HG02870 (cell line): ENCODE results near the gene ELL.
"Not testable (repeated sequence)": the region's sequence is repeated elsewhere in the genome, so short reads cannot be mapped to it uniquely, and the experiment has no call there.

ENCODE experiments used
- ATAC-seq: cut with Tn5 transposase; IDR thresholded peaks from one replicate; pipeline ENCODE4 v1.9.1; 2021; ENCODE audit warnings: mild to moderate bottlenecking, moderate library complexity; ENCODE audit not compliant: unreplicated experiment

The ELL gene

GRCh38 chr19:18405754-18406153, 116.1 kb downstream of the ELL start:
- ATAC-seq = not testable (repeated sequence)

GRCh38 chr19:18402455-18403248, 119.2 kb downstream of the ELL start:
- ATAC-seq = not testable (repeated sequence)

GRCh38 chr19:18401580-18402112, 120.2 kb downstream of the ELL start:
- ATAC-seq = no peak

- no peak for ATAC-seq
Observed at GRCh38 chr19:18399008-18399407, 122.9 kb downstream of the ELL start.

GRCh38 chr19:18397242-18398202, 124.3 kb downstream of the ELL start, which contains the start of gene LRRC25:
Gene LRRC25 (minus strand): TSS chr19:18397622. CDS start chr19:18396963, 659 bp downstream.
- no peak for ATAC-seq

- ATAC-seq = no peak
Observed at GRCh38 chr19:18396471-18397241, 125.2 kb downstream of the ELL start.

- ATAC-seq = no peak
Observed at GRCh38 chr19:18393836-18394235, 128.0 kb downstream of the ELL start.

- ATAC-seq = no peak
Observed at GRCh38 chr19:18392926-18393325, 128.9 kb downstream of the ELL start.
